Esophagus muscularis mucosa (tissue), 4 donors: ENCODE results near the gene KCNQ1. TPM values are rescaled to one million over a fixed set of nuclear protein-coding genes. Genes with fewer than 3 reads are reported as not detected.

Experiments used
- DNase-seq: peaks from one replicate; pipeline ENCODE4 v3.0.0-alpha.2; 2017; ENCODE audit errors: extremely low spot score
- H3K27ac ChIP-seq, 4 donors: fragments of 200-600 bp; sonication (generic); replicated peaks in 1 of 4; 1 replicate in 3 of 4; 2 replicates in 1 of 4; pipeline ENCODE4 v1.5.1; 2016 to 2019; ENCODE audit warnings: mild to moderate bottlenecking in 1 of 4
- H3K27me3 ChIP-seq, 4 donors: fragments of 200-600 bp; sonication (generic); one replicate each; pipeline versions ENCODE4 v1.5.1 to v1.6.0; 2016 to 2019
- H3K36me3 ChIP-seq, 4 donors: fragments of 200-600 bp; sonication (generic); one replicate each; pipeline ENCODE4 v1.5.1; 2016 to 2019
- H3K4me1 ChIP-seq, 4 donors: fragments of 200-600 bp; sonication (generic); one replicate each; pipeline ENCODE4 v1.5.1; 2016 to 2019
- H3K4me3 ChIP-seq, 4 donors: fragments of 200-600 bp; sonication (generic); 1 replicate in 2 of 4; 2 replicates in 2 of 4; pipeline ENCODE4 v1.5.1; 2016 to 2019; ENCODE audit warnings: mild to moderate bottlenecking in 4 of 4, moderate library complexity in 1 of 4
- H3K9me3 ChIP-seq, 4 donors: fragments of 200-600 bp; sonication (generic); 1 replicate in 3 of 4; 2 replicates in 1 of 4; pipeline ENCODE4 v1.5.1; 2016 to 2019
- EP300 ChIP-seq: sonication (generic); formaldehyde crosslinking; IDR thresholded peaks from one replicate; pipeline ENCODE4 v1.6.1; 2017; ENCODE audit warnings: antibody characterized with exemption
- POLR2A ChIP-seq: fragments of 450-650 bp; IDR thresholded peaks from one replicate; pipeline ENCODE4 v1.6.1; 2017; ENCODE audit warnings: antibody characterized with exemption, moderate library complexity, mild to moderate bottlenecking, low read depth
- POLR2AphosphoS5 ChIP-seq, 2 donors: sonication (generic); formaldehyde crosslinking; IDR thresholded peaks; one replicate each; pipeline ENCODE4 v1.6.1; 2017; ENCODE audit warnings: antibody characterized with exemption in 2 of 2
- WGBS: methylation state at CpG from one replicate; pipeline ENCODE4 v1.1.5; 2018; 5-methylcytosine and 5-hydroxymethylcytosine counted together
- intact Hi-C: fragments of 100-400 bp; cut with DNase I; formaldehyde crosslinking; loops from one replicate; pipeline ENCODE4 v1.15.1; 2023
- total RNA-seq, 4 donors: library from RNA; depleted of rRNA; stranded (reverse); fragments of >200 nt; gene quantifications; one replicate each; pipeline versions ENCODE4 v1.1.0 to v1.2.1, GENCODE V29; 2016
- TF ChIP-seq, protein P1 (sequence below), 3 experiments: fragments of 200-600 bp in 2 of 3; fragments of 450-650 bp in 1 of 3; sonication (generic) in 2 of 3; IDR thresholded peaks; one replicate each; pipeline ENCODE4 v1.5.1; 2017 to 2019; ENCODE audit warnings: antibody characterized with exemption in 3 of 3, mild to moderate bottlenecking in 2 of 3, moderate library complexity in 1 of 3

Gene KCNQ1
- total RNA-seq, 4 donors from 2014 or later = 2.1 to 5.9 (median 4.3) TPM

DNA sequence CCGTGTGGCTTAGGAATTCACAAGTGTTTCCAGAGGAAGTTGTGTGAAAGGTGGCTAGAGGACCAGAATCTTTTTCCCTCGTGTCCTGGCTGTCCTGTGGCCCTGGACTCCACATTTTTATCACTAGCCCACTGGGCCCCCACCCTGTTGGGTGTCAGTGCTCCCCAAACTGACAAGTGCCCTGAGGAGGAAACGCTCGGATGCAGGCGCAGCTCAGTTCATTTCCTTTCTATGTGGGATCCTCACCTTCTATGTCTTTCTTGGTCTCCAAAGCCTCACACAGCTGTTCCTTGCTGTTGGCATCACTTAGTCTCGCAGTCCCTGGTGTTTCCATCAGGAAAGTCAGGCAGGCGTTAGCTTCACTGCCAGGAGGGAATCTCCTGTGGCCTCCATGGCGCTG is 323.0 kb downstream of the KCNQ1 start:
- H3K4me1 ChIP-seq = no peaks in the 10 kb centered on the region
- no peaks in the 10 kb centered on the region for H3K9me3 ChIP-seq
- intact Hi-C loops = no loop called here
- no peak overlapping the region for H3K4me3 ChIP-seq
- no peak overlapping the region for H3K27ac ChIP-seq
- TF ChIP-seq, protein P1, sequence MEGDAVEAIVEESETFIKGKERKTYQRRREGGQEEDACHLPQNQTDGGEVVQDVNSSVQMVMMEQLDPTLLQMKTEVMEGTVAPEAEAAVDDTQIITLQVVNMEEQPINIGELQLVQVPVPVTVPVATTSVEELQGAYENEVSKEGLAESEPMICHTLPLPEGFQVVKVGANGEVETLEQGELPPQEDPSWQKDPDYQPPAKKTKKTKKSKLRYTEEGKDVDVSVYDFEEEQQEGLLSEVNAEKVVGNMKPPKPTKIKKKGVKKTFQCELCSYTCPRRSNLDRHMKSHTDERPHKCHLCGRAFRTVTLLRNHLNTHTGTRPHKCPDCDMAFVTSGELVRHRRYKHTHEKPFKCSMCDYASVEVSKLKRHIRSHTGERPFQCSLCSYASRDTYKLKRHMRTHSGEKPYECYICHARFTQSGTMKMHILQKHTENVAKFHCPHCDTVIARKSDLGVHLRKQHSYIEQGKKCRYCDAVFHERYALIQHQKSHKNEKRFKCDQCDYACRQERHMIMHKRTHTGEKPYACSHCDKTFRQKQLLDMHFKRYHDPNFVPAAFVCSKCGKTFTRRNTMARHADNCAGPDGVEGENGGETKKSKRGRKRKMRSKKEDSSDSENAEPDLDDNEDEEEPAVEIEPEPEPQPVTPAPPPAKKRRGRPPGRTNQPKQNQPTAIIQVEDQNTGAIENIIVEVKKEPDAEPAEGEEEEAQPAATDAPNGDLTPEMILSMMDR (IDR thresholded peaks at IDR 0.05) = no peak
- TF ChIP-seq EP300 (no peak), POLR2A (no peak), POLR2AphosphoS5 (IDR thresholded peaks at IDR 0.05) (no peak)
- peaks cover 0 to 5% (median 0%) of the 10 kb centered on the region in 4 donors for H3K36me3 ChIP-seq
- peak; percentile 87 for DNase-seq
- H3K27me3 ChIP-seq = no peaks in the 10 kb centered on the region
- WGBS = 85% methylated on average over 8 of the region's 8 CpGs

DNA sequence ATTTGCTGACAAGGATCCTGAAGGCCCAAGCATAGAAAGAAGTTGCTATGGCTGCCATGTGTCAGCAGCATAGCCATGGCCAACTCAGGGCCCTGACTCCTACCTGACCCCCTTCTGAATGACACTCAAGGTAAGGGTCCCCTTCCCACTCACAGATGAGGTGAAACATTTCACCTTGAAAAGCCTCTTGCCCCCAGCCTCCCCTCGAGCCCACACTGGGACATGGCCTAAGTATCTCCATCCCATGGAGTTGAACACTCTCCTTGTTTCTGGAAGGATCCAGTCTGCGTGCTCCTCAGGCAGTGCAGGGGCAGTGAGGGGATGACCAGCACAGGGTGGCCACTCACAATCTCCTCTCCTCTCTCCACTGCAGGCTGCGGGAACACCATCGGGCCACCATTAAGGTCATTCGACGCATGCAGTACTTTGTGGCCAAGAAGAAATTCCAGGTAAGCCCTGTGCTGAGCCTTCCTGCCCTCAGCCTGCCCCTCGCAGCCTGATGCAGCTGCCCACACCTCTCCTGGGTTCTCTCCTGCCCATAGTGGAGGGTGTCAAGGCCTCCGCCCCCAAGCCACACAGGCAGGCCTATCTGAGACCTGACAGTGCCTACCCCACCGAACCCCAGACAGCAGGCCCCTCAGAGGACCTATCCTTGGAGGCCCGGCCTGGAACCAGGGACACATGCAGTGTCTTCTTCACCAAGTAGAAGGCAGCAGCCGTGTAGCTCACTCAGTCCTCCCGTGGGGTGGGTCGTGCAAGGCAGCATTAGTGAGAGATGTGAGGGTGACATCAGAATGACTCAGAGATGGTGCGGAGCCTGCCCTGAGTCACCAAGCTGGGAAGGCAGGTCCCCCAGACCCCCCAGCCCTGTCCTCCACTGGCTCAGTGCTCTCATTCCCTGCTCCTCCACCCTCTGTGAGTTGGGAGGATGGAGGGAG is 323.9 kb downstream of the KCNQ1 start:
- Histone ChIP-seq H3K27ac (no peak overlapping the region), H3K4me3 (no peak overlapping the region), H3K36me3 (peaks cover 0 to 5% (median 0%) of the 10 kb centered on the region in 4 donors), H3K4me1 (no peaks in the 10 kb centered on the region), H3K27me3 (no peaks in the 10 kb centered on the region), H3K9me3 (no peaks in the 10 kb centered on the region)
- TF ChIP-seq POLR2AphosphoS5 (IDR thresholded peaks at IDR 0.05) = no peak
- TF ChIP-seq POLR2A = no peak
- TF ChIP-seq EP300 = no peak
- TF ChIP-seq, protein P1 (IDR thresholded peaks at IDR 0.05) = no peak
- 86% methylated on average over 10 of the region's 14 CpGs for WGBS
- DNase-seq = peak; percentile 83
- intact Hi-C loops = no loop called here

DNA sequence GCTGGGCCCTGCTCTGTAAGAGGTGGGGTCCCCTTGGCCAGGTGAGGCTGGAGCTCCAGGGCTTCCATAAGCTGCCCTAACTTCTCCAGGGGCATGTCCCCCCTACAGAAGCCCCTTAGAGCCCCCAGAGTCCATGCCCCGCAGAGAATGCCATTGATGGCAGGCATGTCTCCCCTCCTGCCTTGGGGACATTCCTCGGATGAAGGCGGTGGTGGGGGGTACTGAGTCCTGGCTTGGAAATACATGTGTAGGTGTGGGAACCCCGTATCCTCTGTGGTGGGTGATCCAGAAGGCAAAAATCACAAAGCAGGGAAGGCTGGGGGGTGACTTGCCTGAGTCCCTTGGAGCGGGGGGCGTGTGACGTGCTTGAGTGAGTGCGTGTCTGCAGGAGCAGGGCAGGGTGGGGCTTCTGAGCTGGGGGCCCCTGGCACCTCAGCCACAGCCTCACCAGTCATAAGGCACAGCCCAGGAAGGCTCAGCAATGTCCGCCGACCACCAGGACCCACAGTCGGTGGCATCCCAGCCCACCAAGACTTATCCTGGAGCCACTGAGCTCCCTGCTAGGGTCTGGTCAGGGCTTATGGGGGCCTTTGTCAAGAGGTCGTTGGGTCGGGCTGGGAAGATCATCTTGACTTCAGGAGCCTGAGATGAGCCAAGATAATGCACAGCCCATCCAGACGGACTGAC is 324.7 kb downstream of the KCNQ1 start:
- Histone ChIP-seq H3K4me3 (no peak overlapping the region), H3K36me3 (peaks cover 0 to 5% (median 0%) of the 10 kb centered on the region in 4 donors), H3K27ac (no peak overlapping the region), H3K9me3 (no peaks in the 10 kb centered on the region), H3K27me3 (no peaks in the 10 kb centered on the region), H3K4me1 (no peaks in the 10 kb centered on the region)
- no peak for TF ChIP-seq EP300
- no peak for TF ChIP-seq POLR2A
- TF ChIP-seq, protein P1 (IDR thresholded peaks at IDR 0.05) = no peak
- no peak for TF ChIP-seq POLR2AphosphoS5 (IDR thresholded peaks at IDR 0.05)
- intact Hi-C loops = loop anchor here (10.0 kb wide), 1 partner anchor 235 kb away; no protein-coding TSS in a partner anchor
- 93% methylated on average over 9 of the region's 14 CpGs for WGBS
- no peak for DNase-seq

DNA sequence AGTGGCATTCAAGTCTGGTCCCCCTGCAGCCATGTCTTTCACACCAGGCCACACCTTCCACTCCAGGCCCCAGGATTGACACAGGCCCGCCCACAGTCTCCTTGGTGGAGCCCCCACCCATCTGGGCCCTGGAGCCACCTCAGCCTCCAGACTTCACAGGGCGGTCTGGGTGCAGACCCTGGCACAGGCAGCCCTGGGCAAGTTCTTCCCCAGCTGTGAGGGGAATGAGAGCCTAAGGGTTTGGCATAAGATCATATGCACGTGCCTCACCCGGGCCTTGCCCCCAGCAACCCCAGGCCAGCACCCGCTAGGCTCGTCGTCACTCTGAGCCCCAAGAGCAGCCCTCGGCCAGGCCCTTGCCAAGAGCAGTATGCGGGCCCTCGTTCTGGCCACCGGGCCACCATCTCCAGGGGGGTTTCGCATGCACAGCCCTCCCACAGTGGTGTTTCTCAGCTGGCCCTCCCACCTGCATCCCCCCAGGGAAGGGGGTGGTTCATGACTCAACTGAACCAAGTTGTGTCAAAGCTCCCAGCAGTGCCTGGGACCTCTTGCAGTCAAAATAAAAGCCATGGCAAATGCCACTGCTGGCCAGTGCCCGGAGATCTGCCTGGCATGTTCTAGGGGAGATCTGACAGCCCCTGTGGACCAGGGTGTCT is 325.4 kb downstream of the KCNQ1 start:
- Histone ChIP-seq H3K4me1 (no peaks in the 10 kb centered on the region), H3K36me3 (peaks cover 0 to 5% (median 0%) of the 10 kb centered on the region in 4 donors), H3K27me3 (no peaks in the 10 kb centered on the region), H3K4me3 (no peak overlapping the region), H3K27ac (no peak overlapping the region), H3K9me3 (no peaks in the 10 kb centered on the region)
- WGBS = 97% methylated on average over 6 of the region's 13 CpGs
- TF ChIP-seq POLR2A (no peak), EP300 (no peak), POLR2AphosphoS5 (IDR thresholded peaks at IDR 0.05) (no peak)
- TF ChIP-seq, protein P1 (IDR thresholded peaks at IDR 0.05) = no peak
- intact Hi-C loops = loop anchor here (10.0 kb wide), 1 partner anchor 235 kb away; no protein-coding TSS in a partner anchor
- DNase-seq = peak; percentile 89
